Measurements from ENCODE around the gene MOCS3. TPM values are rescaled to one million over a fixed set of nuclear protein-coding genes. Genes with fewer than 3 reads are reported as not detected.
"Not testable (repeated sequence)": the region's sequence is repeated elsewhere in the genome, so short reads cannot be mapped to it uniquely, and the experiment has no call there.

MOCS3 gene
- total RNA-seq, 1 experiment from 2014 or later = 6.0 TPM

DNA sequence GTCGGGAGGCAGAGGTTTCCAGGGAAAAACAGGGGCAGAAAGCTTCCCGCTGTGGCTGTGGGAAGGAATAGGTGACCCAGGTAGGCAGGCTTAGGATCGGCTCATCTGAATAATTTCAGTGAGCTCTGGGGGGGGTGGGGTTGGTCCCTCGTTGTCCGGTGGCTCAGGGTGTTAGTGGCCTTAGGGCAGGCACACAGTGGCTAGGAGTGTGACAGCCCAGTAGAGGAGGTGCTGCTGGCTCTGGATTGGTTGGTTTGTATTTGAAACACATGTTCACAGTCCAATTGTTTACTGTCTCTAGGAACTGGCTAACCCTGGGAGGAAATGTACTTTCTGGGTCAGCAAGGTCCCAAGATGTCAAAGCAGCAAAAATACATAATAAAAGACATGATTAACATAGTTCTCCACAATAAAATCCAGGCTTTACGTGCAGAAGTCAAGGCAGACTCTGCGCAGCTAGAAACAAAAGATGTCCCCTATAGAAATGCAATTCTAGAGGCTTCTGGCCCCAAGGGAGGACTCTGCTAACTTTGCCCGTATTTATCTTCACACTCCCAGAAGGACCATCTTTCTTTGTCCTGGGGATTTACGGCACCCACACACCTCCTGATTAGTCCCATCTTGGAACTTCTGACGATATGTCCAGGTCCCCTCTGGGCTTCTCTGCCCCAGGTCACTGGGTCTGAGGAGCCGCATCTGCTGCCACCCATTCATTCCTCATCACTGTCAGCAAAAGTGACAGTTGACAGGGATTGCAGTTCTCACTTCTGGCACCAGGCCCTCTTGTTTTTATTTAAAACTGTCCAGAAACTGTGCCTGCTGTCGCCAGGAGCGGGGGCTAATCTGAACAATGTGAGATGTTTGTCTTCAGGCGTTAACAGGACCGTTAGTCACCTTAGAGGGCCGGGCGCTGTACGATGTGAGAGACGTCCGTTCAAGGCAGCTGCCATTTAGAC lies 18.7 kb downstream of the MOCS3 start (continued):
- TF ChIP-seq ELF4 (CRISPR knock-in tag; IDR thresholded peaks at IDR 0.05; ENCODE audit: low read depth) = no peak
- no peak for TF ChIP-seq ETV6 (CRISPR knock-in tag; IDR thresholded peaks at IDR 0.05)
- no peak for TF ChIP-seq MXD4 (CRISPR knock-in tag; IDR thresholded peaks at IDR 0.05; ENCODE audit: borderline replicate concordance)
- TF ChIP-seq HMGA2 (CRISPR knock-in tag; IDR thresholded peaks at IDR 0.05) = no peak
- no peak for TF ChIP-seq ZNF317 (CRISPR knock-in tag; IDR thresholded peaks at IDR 0.05; ENCODE audit: borderline replicate concordance, low read depth)
- no peak for TF ChIP-seq NR1H2 (CRISPR knock-in tag; IDR thresholded peaks at IDR 0.05)
- no peak for TF ChIP-seq ZNF121 (CRISPR knock-in tag; IDR thresholded peaks at IDR 0.05)
- TF ChIP-seq, protein P1, sequence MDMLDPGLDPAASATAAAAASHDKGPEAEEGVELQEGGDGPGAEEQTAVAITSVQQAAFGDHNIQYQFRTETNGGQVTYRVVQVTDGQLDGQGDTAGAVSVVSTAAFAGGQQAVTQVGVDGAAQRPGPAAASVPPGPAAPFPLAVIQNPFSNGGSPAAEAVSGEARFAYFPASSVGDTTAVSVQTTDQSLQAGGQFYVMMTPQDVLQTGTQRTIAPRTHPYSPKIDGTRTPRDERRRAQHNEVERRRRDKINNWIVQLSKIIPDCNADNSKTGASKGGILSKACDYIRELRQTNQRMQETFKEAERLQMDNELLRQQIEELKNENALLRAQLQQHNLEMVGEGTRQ (CRISPR knock-in tag; IDR thresholded peaks at IDR 0.05) = no peak
- TF ChIP-seq FOXK1 (CRISPR knock-in tag; IDR thresholded peaks at IDR 0.05) = no peak
- TF ChIP-seq, protein P2, sequence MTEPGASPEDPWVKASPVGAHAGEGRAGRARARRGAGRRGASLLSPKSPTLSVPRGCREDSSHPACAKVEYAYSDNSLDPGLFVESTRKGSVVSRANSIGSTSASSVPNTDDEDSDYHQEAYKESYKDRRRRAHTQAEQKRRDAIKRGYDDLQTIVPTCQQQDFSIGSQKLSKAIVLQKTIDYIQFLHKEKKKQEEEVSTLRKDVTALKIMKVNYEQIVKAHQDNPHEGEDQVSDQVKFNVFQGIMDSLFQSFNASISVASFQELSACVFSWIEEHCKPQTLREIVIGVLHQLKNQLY (CRISPR knock-in tag; IDR thresholded peaks at IDR 0.05) = no peak
- TF ChIP-seq, protein P3, sequence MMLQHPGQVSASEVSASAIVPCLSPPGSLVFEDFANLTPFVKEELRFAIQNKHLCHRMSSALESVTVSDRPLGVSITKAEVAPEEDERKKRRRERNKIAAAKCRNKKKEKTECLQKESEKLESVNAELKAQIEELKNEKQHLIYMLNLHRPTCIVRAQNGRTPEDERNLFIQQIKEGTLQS (CRISPR knock-in tag; conservative IDR thresholded peaks at IDR 0.05) = no peak
- no peak for TF ChIP-seq ZNF671 (CRISPR knock-in tag; IDR thresholded peaks at IDR 0.05)
- TF ChIP-seq, protein P4, sequence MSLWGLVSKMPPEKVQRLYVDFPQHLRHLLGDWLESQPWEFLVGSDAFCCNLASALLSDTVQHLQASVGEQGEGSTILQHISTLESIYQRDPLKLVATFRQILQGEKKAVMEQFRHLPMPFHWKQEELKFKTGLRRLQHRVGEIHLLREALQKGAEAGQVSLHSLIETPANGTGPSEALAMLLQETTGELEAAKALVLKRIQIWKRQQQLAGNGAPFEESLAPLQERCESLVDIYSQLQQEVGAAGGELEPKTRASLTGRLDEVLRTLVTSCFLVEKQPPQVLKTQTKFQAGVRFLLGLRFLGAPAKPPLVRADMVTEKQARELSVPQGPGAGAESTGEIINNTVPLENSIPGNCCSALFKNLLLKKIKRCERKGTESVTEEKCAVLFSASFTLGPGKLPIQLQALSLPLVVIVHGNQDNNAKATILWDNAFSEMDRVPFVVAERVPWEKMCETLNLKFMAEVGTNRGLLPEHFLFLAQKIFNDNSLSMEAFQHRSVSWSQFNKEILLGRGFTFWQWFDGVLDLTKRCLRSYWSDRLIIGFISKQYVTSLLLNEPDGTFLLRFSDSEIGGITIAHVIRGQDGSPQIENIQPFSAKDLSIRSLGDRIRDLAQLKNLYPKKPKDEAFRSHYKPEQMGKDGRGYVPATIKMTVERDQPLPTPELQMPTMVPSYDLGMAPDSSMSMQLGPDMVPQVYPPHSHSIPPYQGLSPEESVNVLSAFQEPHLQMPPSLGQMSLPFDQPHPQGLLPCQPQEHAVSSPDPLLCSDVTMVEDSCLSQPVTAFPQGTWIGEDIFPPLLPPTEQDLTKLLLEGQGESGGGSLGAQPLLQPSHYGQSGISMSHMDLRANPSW (CRISPR knock-in tag; conservative IDR thresholded peaks at IDR 0.05; ENCODE audit: low read depth) = no peak

DNA sequence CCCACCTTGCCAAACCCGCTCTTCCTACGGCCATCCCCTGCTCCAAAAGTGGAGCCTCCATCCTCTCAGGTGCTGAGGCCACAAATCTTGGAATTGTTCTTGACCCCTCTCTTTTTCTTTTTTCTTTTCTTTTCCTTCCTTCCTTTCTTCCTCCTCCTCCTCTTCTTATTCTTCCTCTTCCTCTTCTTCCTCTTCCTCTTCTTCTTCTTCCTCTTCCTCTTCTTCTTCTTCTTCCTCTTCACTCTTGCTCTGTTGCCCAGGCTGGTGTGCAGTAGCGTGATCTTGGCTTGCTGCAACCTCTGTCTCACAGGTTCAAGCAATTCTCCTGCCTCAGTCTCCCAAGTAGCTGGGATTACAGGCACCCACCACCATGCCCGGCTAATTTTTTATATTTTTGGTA lies 19.9 kb downstream of the MOCS3 start:
- H3K4me3 Mint-ChIP-seq, POLR2A ChIA-PET: not testable (repeated sequence)

DNA sequence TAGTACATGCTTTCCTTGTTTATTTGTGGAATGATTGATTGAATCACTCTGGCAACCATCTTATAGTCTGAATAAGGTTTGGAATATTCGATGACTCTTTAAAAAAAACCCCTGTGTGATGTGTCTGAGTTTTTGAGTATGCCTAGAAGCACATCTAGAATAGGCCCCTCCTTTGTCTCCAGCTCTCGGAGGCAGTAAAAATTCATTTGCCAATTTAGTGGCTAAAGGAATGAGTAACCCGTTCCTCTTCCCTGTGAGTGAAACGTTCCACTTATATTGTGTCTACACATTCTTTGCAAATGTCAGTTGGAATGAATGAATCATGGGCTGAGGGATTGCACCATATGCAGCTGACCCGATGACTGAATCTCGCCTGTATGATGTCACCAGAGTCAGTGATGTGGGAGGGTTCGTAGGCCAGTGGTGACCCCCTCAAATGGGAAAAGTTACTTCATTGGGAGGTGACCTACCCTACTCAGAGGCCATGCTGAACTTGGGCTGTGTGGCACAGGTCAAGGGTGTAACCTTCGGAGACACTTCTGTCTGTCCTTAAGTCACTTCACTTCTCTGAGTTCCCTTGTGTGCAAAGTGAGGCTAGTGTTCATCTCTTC lies 21.6 kb downstream of the MOCS3 start:
- ChIA-PET CTCF (interaction anchor here (1.2 to 5.5 kb wide), 5 partner anchors 9 to 614 kb away, joined by 4 to 67 read pairs (median 8); partner anchors contain the start of genes DPM1 and MOCS3), POLR2A (no interaction called here)
- no peaks in the 10 kb centered on the region for H3K9me3 Mint-ChIP-seq
- H3K27me3 Mint-ChIP-seq (ENCODE audit: low read depth) = peaks cover 5% of the 10 kb centered on the region; the same call in 1 of the 2 replicates
- TF ChIP-seq GABPB1 (CRISPR knock-in tag; IDR thresholded peaks at IDR 0.05) = peak; percentile 71; the same call in 1 of the 2 replicates
- TF ChIP-seq, protein P5, sequence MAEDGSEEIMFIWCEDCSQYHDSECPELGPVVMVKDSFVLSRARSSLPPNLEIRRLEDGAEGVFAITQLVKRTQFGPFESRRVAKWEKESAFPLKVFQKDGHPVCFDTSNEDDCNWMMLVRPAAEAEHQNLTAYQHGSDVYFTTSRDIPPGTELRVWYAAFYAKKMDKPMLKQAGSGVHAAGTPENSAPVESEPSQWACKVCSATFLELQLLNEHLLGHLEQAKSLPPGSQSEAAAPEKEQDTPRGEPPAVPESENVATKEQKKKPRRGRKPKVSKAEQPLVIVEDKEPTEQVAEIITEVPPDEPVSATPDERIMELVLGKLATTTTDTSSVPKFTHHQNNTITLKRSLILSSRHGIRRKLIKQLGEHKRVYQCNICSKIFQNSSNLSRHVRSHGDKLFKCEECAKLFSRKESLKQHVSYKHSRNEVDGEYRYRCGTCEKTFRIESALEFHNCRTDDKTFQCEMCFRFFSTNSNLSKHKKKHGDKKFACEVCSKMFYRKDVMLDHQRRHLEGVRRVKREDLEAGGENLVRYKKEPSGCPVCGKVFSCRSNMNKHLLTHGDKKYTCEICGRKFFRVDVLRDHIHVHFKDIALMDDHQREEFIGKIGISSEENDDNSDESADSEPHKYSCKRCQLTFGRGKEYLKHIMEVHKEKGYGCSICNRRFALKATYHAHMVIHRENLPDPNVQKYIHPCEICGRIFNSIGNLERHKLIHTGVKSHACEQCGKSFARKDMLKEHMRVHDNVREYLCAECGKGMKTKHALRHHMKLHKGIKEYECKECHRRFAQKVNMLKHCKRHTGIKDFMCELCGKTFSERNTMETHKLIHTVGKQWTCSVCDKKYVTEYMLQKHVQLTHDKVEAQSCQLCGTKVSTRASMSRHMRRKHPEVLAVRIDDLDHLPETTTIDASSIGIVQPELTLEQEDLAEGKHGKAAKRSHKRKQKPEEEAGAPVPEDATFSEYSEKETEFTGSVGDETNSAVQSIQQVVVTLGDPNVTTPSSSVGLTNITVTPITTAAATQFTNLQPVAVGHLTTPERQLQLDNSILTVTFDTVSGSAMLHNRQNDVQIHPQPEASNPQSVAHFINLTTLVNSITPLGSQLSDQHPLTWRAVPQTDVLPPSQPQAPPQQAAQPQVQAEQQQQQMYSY (CRISPR knock-in tag; IDR thresholded peaks at IDR 0.05) = no peak
- no peak for TF ChIP-seq RELA (CRISPR knock-in tag; IDR thresholded peaks at IDR 0.05; ENCODE audit: borderline replicate concordance)
- no peak for ATAC-seq
- no peak overlapping the region for H3K27ac Mint-ChIP-seq
- peaks cover 3% of the 10 kb centered on the region for H3K4me1 Mint-ChIP-seq
- H3K4me3 Mint-ChIP-seq = no peak overlapping the region
- no peak for DNase-seq (ENCODE audit: low spot score)
- H3K36me3 Mint-ChIP-seq = no peaks in the 10 kb centered on the region

More for the DNA sequence above, 19.9 kb downstream of the MOCS3 start:
- H3K27ac Mint-ChIP-seq; H3K4me1 Mint-ChIP-seq; H3K36me3 Mint-ChIP-seq; H3K27me3 Mint-ChIP-seq (ENCODE audit: low read depth); H3K9me3 Mint-ChIP-seq; DNase-seq (ENCODE audit: low spot score); ATAC-seq; CTCF ChIA-PET: not testable (repeated sequence)

All from WTC11 (cell line).